ENCODE data around the gene KIRREL2. TPM values are rescaled to one million over a fixed set of nuclear protein-coding genes. Genes with fewer than 3 reads are reported as not detected.

Gene KIRREL2
- total RNA-seq, 6 experiments from 2014 or later, result 0.07 TPM; not detected in 5

DNA sequence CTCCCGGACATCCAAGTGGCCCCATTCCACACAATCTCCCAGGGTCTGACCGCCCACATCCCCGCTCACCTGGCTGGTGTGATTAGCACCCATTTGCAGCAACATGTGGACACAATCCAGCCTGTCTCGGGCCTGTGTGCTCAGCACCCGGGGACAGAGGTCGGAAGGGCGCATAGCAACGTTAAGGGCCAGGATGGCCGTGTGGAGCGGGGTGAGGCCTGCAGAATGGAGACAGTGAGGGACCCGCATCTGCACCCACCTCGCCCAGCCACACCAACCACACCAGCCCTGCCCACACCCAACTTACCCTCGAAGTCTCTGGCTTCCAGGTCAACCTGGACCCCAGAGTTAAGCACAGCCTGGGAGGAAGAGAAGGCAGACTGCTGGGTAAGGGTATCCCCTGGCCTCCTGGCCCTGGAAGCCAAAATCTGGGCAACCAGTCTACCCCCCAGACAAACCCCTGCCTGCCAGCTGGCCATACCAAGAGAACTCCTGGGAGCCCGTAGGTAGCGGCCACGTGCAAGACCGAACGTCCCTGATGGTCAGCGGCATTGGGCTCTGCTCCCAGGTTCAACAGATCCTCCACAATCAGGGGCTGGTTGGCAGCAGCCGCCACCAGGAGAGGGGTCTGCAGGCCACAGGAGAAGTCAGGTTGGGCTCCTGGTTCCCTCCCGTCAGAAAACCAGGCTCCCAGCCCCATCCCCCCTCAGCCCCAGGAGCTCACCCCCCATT lies 39.4 kb downstream of the KIRREL2 start:
- Mint-ChIP-seq H3K36me3 (ENCODE audit: low read depth) (peaks cover 11% of the 10 kb centered on the region), H3K4me3 (no peak overlapping the region), H3K4me1 (ENCODE audit: low read depth) (peaks cover 15% of the 10 kb centered on the region), H3K9me3 (no peaks in the 10 kb centered on the region), H3K27me3 (ENCODE audit: insufficient read depth) (no peaks in the 10 kb centered on the region; the same call in 1 of the 2 replicates), H3K27ac (no peak overlapping the region)
- no peak for DNase-seq
- no peak for TF ChIP-seq CTCF (IDR thresholded peaks at IDR 0.05)

DNA sequence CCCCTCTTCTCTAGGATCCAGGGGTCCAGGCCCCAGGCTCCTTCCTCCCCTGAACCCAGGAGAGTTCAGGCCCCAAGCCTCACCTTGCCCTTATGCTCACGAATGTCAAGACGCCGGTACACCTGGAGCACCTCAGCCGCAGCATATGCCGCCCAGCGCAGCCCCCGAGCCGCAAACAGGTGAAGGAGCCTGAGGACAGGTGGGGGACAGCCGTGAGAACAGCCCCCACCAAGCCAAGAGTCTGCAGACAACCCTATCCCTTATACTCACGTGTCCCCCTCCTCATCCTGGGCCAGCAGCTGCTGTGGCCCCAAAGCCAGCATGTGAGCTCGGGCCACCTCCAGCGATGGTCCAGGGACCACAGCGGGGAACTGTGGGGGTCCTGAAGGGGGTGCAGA lies 39.9 kb downstream of the KIRREL2 start:
- H3K36me3 Mint-ChIP-seq (ENCODE audit: low read depth), result peaks cover 11% of the 10 kb centered on the region
- DNase-seq, result no peak
- TF ChIP-seq CTCF (IDR thresholded peaks at IDR 0.05), result no peak

DNA sequence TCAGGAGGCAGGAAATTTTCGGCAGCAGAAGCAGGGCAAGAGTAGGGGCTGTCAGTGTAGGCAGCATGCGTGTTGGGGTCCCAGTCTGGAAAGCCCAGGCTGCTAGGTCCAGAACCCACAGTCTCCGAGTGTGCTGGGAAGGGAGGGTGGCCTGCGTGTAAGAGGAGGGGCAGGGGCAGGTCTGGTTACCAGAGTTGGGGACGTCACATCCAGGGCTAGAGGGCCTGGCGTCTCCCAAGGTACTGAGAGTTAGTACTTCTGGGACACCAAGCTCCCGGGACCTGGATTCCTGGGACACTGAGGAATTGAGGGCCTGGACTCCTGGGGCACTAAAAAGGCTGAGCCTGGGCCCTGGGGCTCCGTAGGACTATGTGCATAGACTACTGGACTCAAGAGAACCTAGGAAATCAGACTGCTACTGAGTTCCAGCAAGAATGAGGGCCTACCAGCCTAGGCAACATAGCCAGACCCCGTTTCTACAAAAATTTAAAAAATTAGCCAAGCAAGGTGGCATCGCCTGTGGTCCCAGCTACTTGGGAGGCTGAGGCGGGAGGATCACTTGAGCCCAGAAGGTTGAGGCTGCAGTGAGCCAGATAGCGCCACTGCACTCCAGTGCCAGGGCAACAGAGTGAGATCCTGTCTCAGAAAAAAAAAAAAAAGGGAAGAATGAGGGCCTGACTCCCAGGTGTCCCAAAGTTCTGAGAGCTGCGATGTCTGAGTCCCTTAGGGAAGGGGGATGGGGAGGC lies 41.2 kb downstream of the KIRREL2 start:
- Mint-ChIP-seq H3K9me3 (no peaks in the 10 kb centered on the region), H3K36me3 (ENCODE audit: low read depth) (peaks cover 5% of the 10 kb centered on the region; the same call in 1 of the 2 replicates), H3K27ac (no peak overlapping the region), H3K4me3 (peak overlapping the region; percentile 95), H3K4me1 (ENCODE audit: low read depth) (peaks cover 32% of the 10 kb centered on the region), H3K27me3 (ENCODE audit: insufficient read depth) (no peaks in the 10 kb centered on the region; the same call in none of the 2 replicates)
- TF ChIP-seq CTCF (IDR thresholded peaks at IDR 0.05), result no peak
- no peak for DNase-seq

More for the DNA sequence above, 39.9 kb downstream of the KIRREL2 start:
- Mint-ChIP-seq H3K9me3 (no peaks in the 10 kb centered on the region), H3K27me3 (ENCODE audit: insufficient read depth) (no peaks in the 10 kb centered on the region; the same call in 1 of the 2 replicates), H3K4me3 (no peak overlapping the region), H3K4me1 (ENCODE audit: low read depth) (peaks cover 21% of the 10 kb centered on the region), H3K27ac (no peak overlapping the region)

DNA sequence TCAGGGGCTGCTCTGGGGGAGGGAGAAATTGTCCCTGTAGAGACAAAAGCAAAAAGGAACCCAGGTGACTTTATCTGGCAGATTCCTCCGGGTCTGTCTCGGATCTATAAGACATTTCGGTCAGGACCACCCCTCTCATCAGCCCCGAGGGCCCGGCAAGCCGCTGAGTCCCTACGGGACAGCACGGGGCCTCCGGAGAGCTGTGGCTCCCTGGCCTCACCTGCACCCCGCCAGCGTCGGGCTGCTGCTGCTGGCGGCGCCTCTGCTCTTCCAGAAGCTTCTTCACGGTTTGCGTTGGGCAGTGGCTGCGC lies 41.7 kb downstream of the KIRREL2 start:
- Mint-ChIP-seq H3K27me3 (ENCODE audit: insufficient read depth) (peaks cover 2% of the 10 kb centered on the region; the same call in 1 of the 2 replicates), H3K36me3 (ENCODE audit: low read depth) (no peaks in the 10 kb centered on the region), H3K4me3 (peak overlapping the region; percentile 95), H3K4me1 (ENCODE audit: low read depth) (peaks cover 33% of the 10 kb centered on the region), H3K9me3 (no peaks in the 10 kb centered on the region), H3K27ac (peak overlapping the region; percentile 90)
- no peak for DNase-seq
- no peak for TF ChIP-seq CTCF (IDR thresholded peaks at IDR 0.05)

GRCh38 chr19:35899547-35900214 lies 43.0 kb downstream of the KIRREL2 start:
- Mint-ChIP-seq H3K27ac (peak overlapping the region; percentile 90), H3K9me3 (no peaks in the 10 kb centered on the region), H3K36me3 (ENCODE audit: low read depth) (no peaks in the 10 kb centered on the region), H3K4me1 (ENCODE audit: low read depth) (peaks cover 43% of the 10 kb centered on the region), H3K4me3 (peak overlapping the region; percentile 95), H3K27me3 (ENCODE audit: insufficient read depth) (peaks cover 2% of the 10 kb centered on the region; the same call in 1 of the 2 replicates)
- TF ChIP-seq CTCF (IDR thresholded peaks at IDR 0.05), result no peak
- peak; percentile 41 for DNase-seq
